GM20000 (cell line): ENCODE data around the gene DDX39A.

Experiments
- DNase-seq: peaks from one replicate; pipeline ENCODE4 v3.0.0; 2012; ENCODE audit warnings: low spot score
- CTCF ChIP-seq: IDR thresholded peaks from 2 replicates; pipeline ENCODE4 v1.5.1; 2012; ENCODE audit warnings: mild to moderate bottlenecking, control low read depth; ENCODE audit errors: extremely low read depth, missing control alignments

Gene DDX39A

DNA sequence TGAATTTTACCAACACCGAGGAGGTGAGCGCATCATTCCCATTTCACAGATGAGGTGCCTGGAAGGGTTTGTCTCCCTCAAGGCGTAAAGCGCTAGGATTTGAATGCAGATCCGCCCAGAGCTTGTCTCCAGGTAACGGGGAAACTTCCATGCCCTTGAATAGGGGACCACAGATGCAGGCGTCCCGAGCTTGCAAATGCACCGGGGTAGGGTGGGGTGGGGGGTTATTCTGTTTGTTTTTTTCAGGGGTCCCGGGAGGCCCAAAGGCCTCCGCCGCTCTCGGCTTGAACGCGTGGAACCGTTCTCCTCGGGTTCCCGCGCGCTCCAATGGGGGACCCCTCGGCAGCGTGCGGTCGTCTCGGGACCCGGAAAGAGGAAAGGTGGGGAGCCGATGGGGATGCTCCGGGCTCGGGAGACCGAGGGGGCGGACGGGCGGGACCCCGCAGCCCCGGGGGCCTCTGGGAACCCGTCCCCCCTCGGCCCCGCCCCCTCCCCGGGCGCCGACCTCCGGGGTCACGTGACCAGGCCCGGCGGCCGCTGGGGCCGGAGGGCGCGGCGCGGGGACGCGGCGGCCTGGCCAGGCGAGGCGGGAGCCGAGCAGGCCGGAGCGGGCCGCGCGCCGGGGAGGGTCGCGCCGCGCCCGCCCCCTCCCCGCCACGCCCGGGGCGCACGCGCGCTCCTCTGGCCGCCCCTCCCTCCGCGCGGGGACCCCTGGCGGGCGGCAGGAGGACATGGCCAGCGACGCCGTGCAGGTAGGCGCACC is 13.8 kb upstream of the DDX39A start, which contains the start of gene PKN1:
TSS of gene PKN1 (plus strand) at position 516 of the 763 bp plus-strand sequence. CDS start at position 732, 216 bp downstream.
- peak; percentile 94 for DNase-seq

DNA sequence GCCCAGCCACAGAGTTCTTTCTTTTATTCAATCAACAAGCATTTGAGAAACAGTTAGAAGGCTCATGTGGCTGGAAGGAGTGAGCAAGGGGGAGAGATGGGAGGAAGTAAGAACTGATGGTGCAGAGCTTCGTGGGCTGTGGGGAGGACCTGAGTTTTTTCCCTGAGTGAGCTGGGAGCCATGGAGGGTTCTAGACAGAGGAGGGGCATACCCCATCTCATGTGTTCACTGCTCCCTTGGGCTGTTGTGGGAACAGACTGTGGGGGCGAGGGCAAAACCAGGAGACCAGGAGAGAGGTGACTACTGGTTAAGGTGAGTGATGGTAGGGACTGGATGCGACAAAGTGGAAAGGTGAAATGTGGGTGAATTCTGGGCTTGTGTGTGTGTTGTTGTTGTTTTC is 11.6 kb upstream of the DDX39A start:
- TF ChIP-seq CTCF: no peak
- no peak for DNase-seq

More for the DNA sequence above, 13.8 kb upstream of the DDX39A start, which contains the start of gene PKN1:
- no peak for TF ChIP-seq CTCF

- DNase-seq: no peak
- no peak for TF ChIP-seq CTCF
Measured at GRCh38 chr19:14428882-14429416, 9.8 kb upstream of the DDX39A start.

DNA sequence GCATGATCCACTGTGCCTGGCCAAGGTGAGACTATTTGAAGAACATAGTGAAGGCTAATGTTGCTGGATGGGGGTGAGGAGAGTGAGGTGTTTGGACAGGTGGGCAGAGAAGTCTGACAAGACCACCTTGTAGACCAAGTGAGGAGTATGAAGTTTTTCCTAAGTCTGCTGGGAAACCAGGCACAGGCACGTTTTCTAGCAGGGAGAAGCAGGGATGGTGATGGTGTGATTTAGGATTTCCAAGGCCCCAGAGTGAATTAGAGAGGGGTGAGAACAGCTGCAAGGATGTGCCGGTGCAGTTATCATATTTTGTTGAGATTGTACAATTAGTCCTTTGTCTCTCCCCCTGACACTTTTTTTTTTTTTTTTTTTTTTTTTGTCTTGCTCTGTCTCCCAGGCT is 8.3 kb upstream of the DDX39A start:
- no peak for DNase-seq
- no peak for TF ChIP-seq CTCF

DNA sequence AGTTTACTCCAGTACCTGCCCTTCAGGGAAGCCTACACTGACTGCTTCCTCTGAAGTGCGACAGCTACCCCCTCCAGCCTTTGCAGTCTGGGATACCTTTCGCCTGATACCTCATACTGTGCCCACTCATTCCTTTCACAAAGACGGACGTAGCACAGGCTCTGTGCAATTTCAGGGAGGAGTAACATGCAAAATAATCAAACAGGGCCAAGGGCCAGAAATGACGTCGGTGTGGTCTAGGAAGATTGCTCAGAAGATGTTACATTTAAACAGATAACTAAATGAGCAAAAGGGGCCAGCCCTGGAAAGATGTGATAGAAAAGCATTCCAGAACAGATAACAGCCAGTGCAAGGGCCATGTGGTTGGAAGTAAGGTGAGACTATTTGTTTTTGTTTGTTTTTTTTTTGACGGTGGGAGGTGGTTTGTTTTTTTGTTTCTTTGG is 6.6 kb upstream of the DDX39A start:
- no peak for DNase-seq
- TF ChIP-seq CTCF: no peak

GRCh38 chr19:14418856-14419105 is 360 bp downstream of the DDX39A start:
- no peak for TF ChIP-seq CTCF
- DNase-seq: peak; percentile 89

DNA sequence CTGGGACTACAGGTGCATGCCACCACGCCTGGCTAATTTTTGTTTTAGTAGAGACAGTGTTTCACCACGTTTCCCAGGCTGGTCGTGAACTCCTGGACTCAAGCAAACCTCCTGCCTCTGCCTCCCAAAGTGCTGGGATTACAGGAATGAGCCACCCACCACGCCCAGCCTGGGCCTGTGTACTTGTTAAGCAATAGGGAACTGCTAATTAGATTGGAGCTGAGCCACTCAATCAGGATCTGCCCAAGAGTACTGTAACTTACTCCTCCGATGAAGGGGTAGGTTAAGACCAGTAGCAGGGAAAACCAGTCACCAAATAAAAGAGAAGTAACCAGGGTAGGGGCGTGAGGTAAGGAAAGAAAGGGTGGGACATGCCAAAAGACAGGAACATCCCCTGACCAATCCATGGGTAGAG is 2.3 kb downstream of the DDX39A start:
- no peak for TF ChIP-seq CTCF
- no peak for DNase-seq
